Panc1 (cell line): ENCODE measurements around the gene ETFA.

Source experiments
- POLR2AphosphoS5 ChIP-seq: IDR thresholded peaks from 2 replicates; pipeline ENCODE4 v1.6.1; 2012; ENCODE audit warnings: mild to moderate bottlenecking, low read depth, low read length, moderate library complexity
- REST ChIP-seq, 2 experiments: IDR thresholded peaks; 2 replicates each; pipeline ENCODE4 v1.6.1; 2011 to 2012; ENCODE audit warnings: low read depth in 2 of 2, control low read depth in 1 of 2, low read length in 1 of 2, mild to moderate bottlenecking in 1 of 2, moderate library complexity in 1 of 2; ENCODE audit not compliant: insufficient read depth in 1 of 2
- SIN3A ChIP-seq: IDR thresholded peaks from 2 replicates; pipeline ENCODE4 v1.6.1; 2012; ENCODE audit warnings: low read depth, mild to moderate bottlenecking, low read length, moderate library complexity, borderline replicate concordance; ENCODE audit not compliant: insufficient read depth
- TF ChIP-seq, protein P1 (sequence below): fragments of 450-650 bp; IDR thresholded peaks from 2 replicates; pipeline ENCODE4 v1.5.1; 2017; ENCODE audit warnings: mild to moderate bottlenecking

GRCh38 chr15:76286271-76286879 lies 24.9 kb downstream of the ETFA start:
- TF ChIP-seq, protein P1, sequence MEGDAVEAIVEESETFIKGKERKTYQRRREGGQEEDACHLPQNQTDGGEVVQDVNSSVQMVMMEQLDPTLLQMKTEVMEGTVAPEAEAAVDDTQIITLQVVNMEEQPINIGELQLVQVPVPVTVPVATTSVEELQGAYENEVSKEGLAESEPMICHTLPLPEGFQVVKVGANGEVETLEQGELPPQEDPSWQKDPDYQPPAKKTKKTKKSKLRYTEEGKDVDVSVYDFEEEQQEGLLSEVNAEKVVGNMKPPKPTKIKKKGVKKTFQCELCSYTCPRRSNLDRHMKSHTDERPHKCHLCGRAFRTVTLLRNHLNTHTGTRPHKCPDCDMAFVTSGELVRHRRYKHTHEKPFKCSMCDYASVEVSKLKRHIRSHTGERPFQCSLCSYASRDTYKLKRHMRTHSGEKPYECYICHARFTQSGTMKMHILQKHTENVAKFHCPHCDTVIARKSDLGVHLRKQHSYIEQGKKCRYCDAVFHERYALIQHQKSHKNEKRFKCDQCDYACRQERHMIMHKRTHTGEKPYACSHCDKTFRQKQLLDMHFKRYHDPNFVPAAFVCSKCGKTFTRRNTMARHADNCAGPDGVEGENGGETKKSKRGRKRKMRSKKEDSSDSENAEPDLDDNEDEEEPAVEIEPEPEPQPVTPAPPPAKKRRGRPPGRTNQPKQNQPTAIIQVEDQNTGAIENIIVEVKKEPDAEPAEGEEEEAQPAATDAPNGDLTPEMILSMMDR = no peak
- TF ChIP-seq SIN3A (no peak), POLR2AphosphoS5 (no peak), REST (IDR thresholded peaks at IDR 0.05; ENCODE audit: insufficient read depth in 1 of 2, low read depth in 2 of 2, low read length in 1 of 2) (no peak)
